GM23248 (cell line): ENCODE measurements around the gene PIAS2.

Experiments
- EZH2 ChIP-seq: fragments of 200-600 bp; sonication (generic); IDR thresholded peaks from 2 replicates; pipeline ENCODE4 v1.6.1; 2018; ENCODE audit warnings: antibody characterized with exemption, mild to moderate bottlenecking; ENCODE audit not compliant: insufficient read depth, poor library complexity, severe bottlenecking
- EZH2phosphoT487 ChIP-seq: fragments of 200-600 bp; sonication (generic); IDR thresholded peaks from 2 replicates; pipeline ENCODE4 v1.6.1; 2018; ENCODE audit warnings: antibody characterized with exemption, moderate library complexity, mild to moderate bottlenecking, low read depth; ENCODE audit not compliant: insufficient read depth

DNA sequence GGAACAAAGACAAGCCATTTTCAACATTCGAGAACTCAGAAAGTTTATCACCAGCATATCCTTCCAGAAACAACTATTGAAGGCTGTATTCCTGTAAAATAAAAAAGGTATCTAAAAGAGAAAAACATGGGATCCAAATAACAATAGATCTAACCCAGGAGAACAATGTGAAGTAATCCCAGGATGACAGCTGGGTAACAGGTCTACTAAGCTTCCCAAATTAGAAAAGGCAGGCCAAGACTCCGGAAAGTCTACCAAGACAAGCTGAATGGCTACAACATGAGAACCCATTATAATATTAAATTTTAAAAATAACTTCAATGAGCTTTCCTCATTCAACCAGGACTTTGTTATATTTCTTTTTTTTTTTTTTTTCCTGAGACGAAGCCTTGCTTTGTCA, 6.5 kb downstream of the PIAS2 start:
- TF ChIP-seq EZH2: no peak
- no peak for TF ChIP-seq EZH2phosphoT487
